Progenitor cell of endocrine pancreas (in vitro differentiated cells): Measurements from ENCODE around the gene ACER1. TPM values are rescaled to one million over a fixed set of nuclear protein-coding genes. Genes with fewer than 3 reads are reported as not detected.
"Not testable (repeated sequence)": the region's sequence is repeated elsewhere in the genome, so short reads cannot be mapped to it uniquely, and the experiment has no call there.

Experiments
- DNase-seq: peaks from one replicate; pipeline ENCODE4 v3.0.0; 2021; ENCODE audit warnings: low spot score; ENCODE audit not compliant: unreplicated experiment
- H3K27ac Mint-ChIP-seq: 2 replicates; pipeline ENCODE4 v1.8.0; 2021; ENCODE audit warnings: mild to moderate bottlenecking, moderate library complexity, mixed read lengths
- H3K27me3 Mint-ChIP-seq: 2 replicates; pipeline ENCODE4 v1.8.0; 2021; ENCODE audit warnings: mixed read lengths
- H3K36me3 Mint-ChIP-seq: 2 replicates; pipeline ENCODE4 v1.8.0; 2022; ENCODE audit warnings: mixed read lengths; ENCODE audit not compliant: insufficient read depth
- H3K4me1 Mint-ChIP-seq: 2 replicates; pipeline ENCODE4 v1.8.0; 2021; ENCODE audit warnings: low read depth, mixed read lengths
- H3K4me3 Mint-ChIP-seq: 2 replicates; pipeline ENCODE4 v1.8.0; 2021; ENCODE audit warnings: low read depth, mild to moderate bottlenecking, moderate library complexity, mixed read lengths
- H3K9me3 Mint-ChIP-seq: 2 replicates; pipeline ENCODE4 v1.8.0; 2021; ENCODE audit warnings: low read depth, mixed read lengths
- total RNA-seq: library from RNA; stranded (reverse); gene quantifications from 2 replicates; pipeline ENCODE4 v1.2.1, GENCODE V29; 2021
- TF ChIP-seq, protein P1 (sequence below): fragments of 200-600 bp; sonication (generic); IDR thresholded peaks from one replicate; pipeline ENCODE4 v1.5.0; 2021; ENCODE audit warnings: antibody characterized with exemption, mild to moderate bottlenecking; ENCODE audit not compliant: unreplicated experiment

ACER1 gene
- total RNA-seq, 1 donor from 2014 or later = not detected

DNA sequence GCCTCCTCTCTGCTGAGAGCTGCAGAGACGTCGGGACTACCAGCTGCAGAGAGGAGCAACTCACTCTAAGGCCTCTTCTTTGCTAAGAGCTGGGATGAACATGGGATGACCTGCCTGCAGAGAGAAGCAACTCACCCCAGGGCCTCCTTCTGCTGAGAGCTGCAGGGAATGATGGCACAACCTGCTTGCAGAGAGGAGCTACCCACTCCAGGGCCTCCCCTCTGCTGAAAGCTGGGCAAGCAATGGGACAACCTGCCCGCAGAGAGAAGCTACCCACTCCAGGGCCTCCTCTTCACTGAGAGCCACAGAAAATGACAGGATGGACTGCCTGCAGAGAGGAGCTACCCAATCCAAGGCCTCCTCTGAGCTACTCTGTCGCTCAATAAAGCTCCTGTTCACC lies 46.7 kb downstream of the ACER1 start:
- no peaks in the 10 kb centered on the region for H3K4me1 Mint-ChIP-seq
- H3K27ac Mint-ChIP-seq = no peak overlapping the region
- H3K9me3 Mint-ChIP-seq = peaks cover 23% of the 10 kb centered on the region
- H3K36me3 Mint-ChIP-seq = no peaks in the 10 kb centered on the region
- no peaks in the 10 kb centered on the region for H3K27me3 Mint-ChIP-seq
- DNase-seq = no peak
- TF ChIP-seq, protein P1, sequence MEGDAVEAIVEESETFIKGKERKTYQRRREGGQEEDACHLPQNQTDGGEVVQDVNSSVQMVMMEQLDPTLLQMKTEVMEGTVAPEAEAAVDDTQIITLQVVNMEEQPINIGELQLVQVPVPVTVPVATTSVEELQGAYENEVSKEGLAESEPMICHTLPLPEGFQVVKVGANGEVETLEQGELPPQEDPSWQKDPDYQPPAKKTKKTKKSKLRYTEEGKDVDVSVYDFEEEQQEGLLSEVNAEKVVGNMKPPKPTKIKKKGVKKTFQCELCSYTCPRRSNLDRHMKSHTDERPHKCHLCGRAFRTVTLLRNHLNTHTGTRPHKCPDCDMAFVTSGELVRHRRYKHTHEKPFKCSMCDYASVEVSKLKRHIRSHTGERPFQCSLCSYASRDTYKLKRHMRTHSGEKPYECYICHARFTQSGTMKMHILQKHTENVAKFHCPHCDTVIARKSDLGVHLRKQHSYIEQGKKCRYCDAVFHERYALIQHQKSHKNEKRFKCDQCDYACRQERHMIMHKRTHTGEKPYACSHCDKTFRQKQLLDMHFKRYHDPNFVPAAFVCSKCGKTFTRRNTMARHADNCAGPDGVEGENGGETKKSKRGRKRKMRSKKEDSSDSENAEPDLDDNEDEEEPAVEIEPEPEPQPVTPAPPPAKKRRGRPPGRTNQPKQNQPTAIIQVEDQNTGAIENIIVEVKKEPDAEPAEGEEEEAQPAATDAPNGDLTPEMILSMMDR = no peak
- H3K4me3 Mint-ChIP-seq = no peak overlapping the region

DNA sequence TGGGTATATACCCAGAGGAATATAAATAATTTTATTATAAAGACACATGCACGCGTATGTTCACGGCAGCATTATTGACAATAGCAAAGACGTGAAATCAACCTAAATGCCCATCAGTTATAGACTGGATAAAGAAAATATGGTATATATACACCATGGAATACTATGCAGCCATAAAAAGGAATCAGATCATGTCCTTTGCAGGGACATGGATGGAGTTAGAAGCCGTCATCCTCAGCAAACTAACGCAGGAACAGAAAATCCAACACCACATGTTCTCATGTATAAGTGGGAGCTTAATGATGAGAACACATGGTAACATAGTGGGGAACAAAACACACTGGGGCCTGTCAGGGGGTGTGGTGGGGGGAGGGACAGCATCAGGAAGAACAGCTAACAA lies 51.0 kb downstream of the ACER1 start:
- not testable (repeated sequence) for H3K4me3 Mint-ChIP-seq, H3K27me3 Mint-ChIP-seq, DNase-seq, H3K9me3 Mint-ChIP-seq, H3K36me3 Mint-ChIP-seq
- H3K4me1 Mint-ChIP-seq = peaks cover 16% of the 10 kb centered on the region
- peak overlapping the region; percentile 53 for H3K27ac Mint-ChIP-seq

DNA sequence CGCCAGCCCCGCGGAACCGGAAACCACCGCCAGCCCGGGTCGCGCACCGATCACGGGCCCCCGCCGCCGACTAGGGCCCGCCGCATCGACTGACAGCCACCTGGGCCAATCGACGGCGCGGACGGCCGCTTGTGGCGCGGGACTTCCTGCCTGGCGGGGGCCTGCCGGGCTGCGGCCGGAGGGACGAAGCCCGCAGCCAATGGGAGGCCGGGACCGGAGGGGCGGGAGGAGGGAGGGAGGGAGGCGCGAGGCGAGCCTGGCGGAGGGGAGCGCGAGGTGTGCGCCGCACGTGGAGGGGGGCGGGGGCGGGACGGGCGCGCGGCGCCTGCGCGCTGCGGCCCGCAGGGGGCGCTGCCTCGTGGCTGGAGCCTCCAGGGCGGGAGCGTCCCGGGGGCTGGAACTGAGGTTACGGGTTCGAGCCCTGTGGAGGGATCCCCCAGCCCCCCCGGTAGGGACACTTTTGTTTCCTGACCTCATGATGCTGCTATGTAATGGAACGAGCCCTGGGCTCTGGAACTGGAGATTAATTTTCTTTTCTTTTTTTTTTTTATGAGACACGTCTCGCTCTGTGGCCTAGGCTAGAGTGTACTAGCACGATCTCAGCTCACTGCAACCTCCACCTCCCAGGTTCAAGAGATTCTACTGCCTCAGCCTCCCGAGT lies 53.4 kb downstream of the ACER1 start, which contains the start of gene MLLT1:
TSS of gene MLLT1 (minus strand) at position 45 of the 661 bp plus-strand sequence. CDS start 191 bp downstream, outside the sequence.
- peak; percentile 95 for DNase-seq
- Mint-ChIP-seq H3K27me3 (no peaks in the 10 kb centered on the region), H3K36me3 (peaks cover 2% of the 10 kb centered on the region), H3K4me3 (peak within 1 kb of the TSS; percentile 94), H3K4me1 (peaks cover 37% of the 10 kb centered on the region), H3K9me3 (no peaks in the 10 kb centered on the region), H3K27ac (peak within 1 kb of the TSS; percentile 96)
- TF ChIP-seq, protein P1 = peak; percentile 89

DNA sequence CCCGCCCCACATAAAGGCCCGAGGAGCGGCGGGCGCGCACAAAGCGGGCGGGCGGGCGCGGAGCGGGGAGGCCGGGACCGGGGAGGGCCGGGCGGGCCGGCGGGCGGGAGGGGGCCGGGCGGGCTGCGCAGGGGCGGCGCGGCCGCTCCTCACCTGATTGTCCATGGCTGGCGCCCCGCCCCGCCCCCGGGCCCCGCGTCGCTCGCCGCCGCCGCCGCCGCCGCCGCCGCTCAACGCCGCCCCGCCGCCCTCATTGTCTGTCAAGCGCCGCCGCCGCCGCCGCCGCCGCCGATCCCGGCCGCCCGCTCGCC lies 53.8 kb downstream of the ACER1 start:
- TF ChIP-seq, protein P1 = no peak
- peaks cover 2% of the 10 kb centered on the region for H3K36me3 Mint-ChIP-seq
- no peaks in the 10 kb centered on the region for H3K27me3 Mint-ChIP-seq
- no peak overlapping the region for H3K27ac Mint-ChIP-seq
- peak overlapping the region; percentile 46 for H3K4me3 Mint-ChIP-seq
- no peaks in the 10 kb centered on the region for H3K9me3 Mint-ChIP-seq
- DNase-seq = no peak
- peaks cover 41% of the 10 kb centered on the region for H3K4me1 Mint-ChIP-seq

DNA sequence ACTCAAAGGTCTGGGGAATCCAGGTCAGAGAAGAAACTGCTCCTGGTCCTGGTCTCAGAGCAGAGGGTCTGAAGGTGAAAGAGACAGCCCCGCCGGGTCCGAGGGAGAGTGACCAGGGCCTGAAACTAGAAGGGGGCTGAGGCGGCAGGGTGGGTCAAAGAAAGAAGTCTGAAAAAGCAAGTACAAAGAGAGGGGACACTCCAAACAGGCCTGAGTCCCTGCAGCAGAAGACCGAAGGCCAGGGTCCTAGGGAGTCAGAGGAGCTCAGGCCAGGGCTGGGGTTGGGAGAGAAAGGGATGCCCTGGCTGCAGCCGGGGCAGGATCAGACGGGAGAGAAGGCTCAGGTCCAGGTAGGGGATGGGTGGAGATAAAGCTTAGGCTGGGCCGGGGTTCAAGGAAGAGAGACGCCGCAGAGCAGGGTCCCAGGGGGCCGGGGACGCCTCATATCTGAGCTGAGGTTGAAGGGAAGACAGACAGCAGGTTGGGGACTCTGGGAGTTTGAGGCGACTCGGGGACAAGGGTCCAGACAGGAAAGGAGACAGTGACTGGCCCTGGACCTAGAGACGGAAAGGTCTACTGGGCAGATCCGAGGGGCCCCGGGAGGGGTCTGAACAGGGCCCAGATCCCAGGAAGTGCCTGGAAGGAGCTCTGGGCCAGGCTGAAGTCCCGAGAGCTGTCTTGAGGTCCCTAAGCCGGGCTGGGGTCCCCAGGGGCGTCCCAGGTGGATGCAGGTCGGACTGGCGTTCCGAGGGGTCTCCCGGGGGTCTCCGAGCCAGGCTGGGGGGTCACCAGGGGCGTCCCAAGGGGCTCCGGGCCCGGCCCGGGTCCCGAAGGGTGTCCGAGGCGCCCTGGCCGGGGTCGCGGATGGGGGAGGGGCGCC lies 54.4 kb downstream of the ACER1 start:
- Mint-ChIP-seq H3K27me3 (no peaks in the 10 kb centered on the region), H3K4me1 (peaks cover 47% of the 10 kb centered on the region), H3K36me3 (peaks cover 2% of the 10 kb centered on the region), H3K9me3 (no peaks in the 10 kb centered on the region), H3K4me3 (peak overlapping the region; percentile 94), H3K27ac (peak overlapping the region; percentile 96)
- no peak for DNase-seq
- TF ChIP-seq, protein P1 = no peak
